Measurements from ENCODE around the gene KCNE5.
"Not testable (repeated sequence)": the region's sequence is repeated elsewhere in the genome, so short reads cannot be mapped to it uniquely, and the experiment has no call there.

Gene KCNE5

GRCh38 chrX:109614951-109615350 is 10.0 kb downstream of the KCNE5 start:
- no peak for DNase-seq (ENCODE audit: low spot score)

DNA sequence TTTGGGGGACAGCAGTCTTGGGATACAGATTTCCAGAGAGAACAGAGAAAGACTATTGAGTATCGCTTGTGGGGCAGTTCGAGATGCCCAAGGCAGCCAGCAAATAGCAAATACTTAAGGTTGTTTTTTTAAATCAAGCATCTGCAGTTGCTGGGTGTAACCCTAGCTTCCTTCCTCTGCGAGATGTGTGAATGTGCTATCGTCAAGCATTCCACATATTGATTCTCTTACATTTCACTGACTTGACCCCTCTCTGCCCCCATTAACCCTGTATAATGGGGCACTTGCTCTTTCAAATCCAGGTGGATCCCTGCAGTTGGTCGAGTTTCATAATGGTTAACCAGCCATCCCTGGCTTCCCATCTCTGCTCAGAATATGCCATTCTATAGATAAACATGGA is 23.5 kb downstream of the KCNE5 start:
- no peak for DNase-seq (ENCODE audit: low spot score)

- no peak for DNase-seq (ENCODE audit: low spot score)
Measured at GRCh38 chrX:109600237-109600651, 24.7 kb downstream of the KCNE5 start.

DNA sequence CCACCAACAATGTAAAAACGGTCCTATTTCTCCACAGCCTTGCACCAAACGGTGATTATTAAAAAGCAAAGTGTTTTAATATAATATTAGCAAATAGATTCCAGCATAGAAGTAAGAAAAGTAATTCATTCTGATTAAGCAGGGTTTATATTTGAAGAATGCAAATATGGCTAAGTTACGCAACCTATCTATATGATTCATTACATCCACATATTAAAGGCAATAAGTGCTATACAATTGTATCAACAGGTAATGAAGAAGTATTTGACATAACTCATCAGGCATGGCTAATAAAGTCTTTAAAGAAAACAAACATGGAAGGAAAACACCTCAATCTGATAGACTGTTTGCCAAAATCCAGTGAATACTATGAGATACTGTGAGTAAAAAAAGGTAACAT is 29.0 kb downstream of the KCNE5 start:
- DNase-seq (ENCODE audit: low spot score), result no peak

DNA sequence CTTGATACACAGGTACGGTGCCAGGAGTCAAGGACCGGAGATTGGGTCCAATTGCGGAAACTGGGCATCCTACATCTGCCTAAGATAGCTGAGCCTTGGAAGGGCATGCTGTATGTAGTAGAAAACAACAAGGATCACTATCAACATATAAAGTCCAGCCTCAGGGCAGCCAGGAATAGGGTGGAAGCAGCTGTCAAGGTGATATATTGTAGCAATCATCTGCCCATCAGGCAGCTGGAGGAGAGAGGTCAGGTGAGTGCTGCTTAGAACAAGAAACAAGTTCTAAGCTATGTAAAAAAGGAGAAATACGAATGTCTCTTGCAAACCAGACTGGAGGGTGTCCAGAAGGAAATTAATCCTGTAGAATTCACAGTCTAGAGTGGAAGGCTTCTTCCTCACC is 34.8 kb downstream of the KCNE5 start:
- DNase-seq (ENCODE audit: low spot score), result no peak

DNA sequence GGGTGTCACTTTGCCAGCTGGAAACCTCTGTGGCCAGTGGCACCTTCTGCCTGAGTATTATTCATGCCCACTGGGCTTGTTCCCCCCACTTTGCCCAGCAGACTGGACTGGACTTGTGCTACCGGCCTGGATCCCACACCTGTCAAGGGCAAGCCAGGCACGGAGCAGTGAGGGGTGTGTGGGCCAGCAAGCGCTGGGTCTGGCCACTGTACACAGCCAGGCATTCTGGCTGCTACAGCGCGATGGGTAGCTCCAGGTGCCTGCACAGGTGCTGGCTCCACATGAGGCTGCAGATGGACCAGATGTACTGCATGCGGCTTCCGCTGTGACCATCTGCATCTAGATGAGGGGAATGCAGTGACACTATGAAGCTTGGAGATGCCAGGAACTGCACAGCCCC is 39.5 kb downstream of the KCNE5 start:
- no peak for DNase-seq (ENCODE audit: low spot score)

GRCh38 chrX:109578916-109579315 is 46.1 kb downstream of the KCNE5 start:
- no peak for DNase-seq (ENCODE audit: low spot score)

DNA sequence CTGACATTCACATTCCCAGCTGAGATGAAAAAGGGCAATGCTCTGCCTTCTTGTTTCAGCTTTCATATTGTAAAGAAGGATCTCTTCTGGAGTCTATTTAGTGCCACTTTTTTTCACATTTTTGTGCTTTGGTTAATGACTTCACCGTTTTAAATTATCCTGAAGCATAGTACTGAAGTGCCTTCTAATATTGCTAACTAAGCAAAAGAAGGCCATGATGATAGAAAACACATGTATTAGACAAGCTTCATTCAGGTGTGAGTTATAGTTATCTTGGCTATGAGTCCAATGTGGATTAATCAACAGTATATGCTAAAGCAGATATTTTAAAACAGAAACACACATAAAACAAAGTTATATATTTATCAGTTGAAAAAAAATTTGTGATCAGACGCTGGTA is 47.9 kb downstream of the KCNE5 start:
- DNase-seq (ENCODE audit: low spot score), result no peak

DNA sequence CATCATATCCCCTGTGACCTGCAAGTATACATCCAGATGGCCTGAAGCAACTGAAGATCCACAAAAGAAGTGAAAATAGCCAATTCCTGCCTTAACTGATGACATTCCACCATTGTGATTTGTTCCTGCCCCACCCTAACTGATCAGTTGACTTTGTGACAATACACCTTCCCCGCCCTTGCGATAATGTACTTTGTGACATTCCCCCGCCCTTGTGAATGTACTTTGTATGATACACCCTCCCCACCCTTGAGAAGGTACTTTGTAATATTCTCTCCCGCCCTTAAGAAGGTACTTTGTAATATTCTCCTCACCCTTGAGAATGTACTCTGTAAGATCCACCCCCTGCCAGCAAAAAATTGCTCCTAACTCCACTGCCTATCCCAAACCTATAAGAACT is 48.9 kb downstream of the KCNE5 start:
- not testable (repeated sequence) for DNase-seq (ENCODE audit: low spot score)

Data from RKO (cell line).